HL-60 (cell line): ENCODE data around the gene NRCAM.

Experiments
- CTCF ChIP-seq: IDR thresholded peaks from one replicate; pipeline ENCODE4 v1.5.1; 2011; ENCODE audit warnings: low read length, control low read depth, inconsistent platforms; ENCODE audit not compliant: insufficient read depth
- GABPA ChIP-seq: IDR thresholded peaks from 2 replicates; pipeline ENCODE4 v1.6.1; 2012; ENCODE audit warnings: low read depth
- POLR2AphosphoS5 ChIP-seq: IDR thresholded peaks from 2 replicates; pipeline ENCODE4 v1.6.1; 2012; ENCODE audit warnings: low read depth

GRCh38 chr7:108351729-108352131 lies 104.5 kb downstream of the NRCAM start:
- TF ChIP-seq CTCF = no peak
- TF ChIP-seq POLR2AphosphoS5 = no peak
- no peak for TF ChIP-seq GABPA
